COR-L47 (cell line): ENCODE measurements around the gene A4GALT.
A peak's percentile ranks its signal among the peaks of the same experiment; 100 is the strongest.

Experiments used
- DNase-seq: peaks from one replicate; lab custom pipeline; 2025; lab: John Stamatoyannopoulos, UW

A4GALT gene

GRCh38 chr22:42701694-42702093 is 19.0 kb downstream of the A4GALT start:
- DNase-seq, result no peak

GRCh38 chr22:42700901-42701300 is 19.8 kb downstream of the A4GALT start:
- no peak for DNase-seq

GRCh38 chr22:42700355-42700754 is 20.3 kb downstream of the A4GALT start:
- no peak for DNase-seq

- DNase-seq, result no peak
Measured at GRCh38 chr22:42699976-42700352, 20.7 kb downstream of the A4GALT start.

GRCh38 chr22:42699281-42699975 is 21.2 kb downstream of the A4GALT start:
- DNase-seq, result no peak

GRCh38 chr22:42697542-42698013 is 23.1 kb downstream of the A4GALT start:
- no peak for DNase-seq

GRCh38 chr22:42696331-42696967 is 24.2 kb downstream of the A4GALT start:
- DNase-seq, result no peak

GRCh38 chr22:42695294-42695693 is 25.4 kb downstream of the A4GALT start:
- no peak for DNase-seq

GRCh38 chr22:42693763-42694683 is 26.6 kb downstream of the A4GALT start:
- no peak for DNase-seq

GRCh38 chr22:42693055-42693762 is 27.5 kb downstream of the A4GALT start:
- no peak for DNase-seq

- DNase-seq, result no peak
Measured at GRCh38 chr22:42692239-42693054, 28.2 kb downstream of the A4GALT start.

- DNase-seq, result no peak
Measured at GRCh38 chr22:42691440-42691839, 29.2 kb downstream of the A4GALT start.

GRCh38 chr22:42688241-42689211 is 32.1 kb downstream of the A4GALT start:
- peak; percentile 33 for DNase-seq

GRCh38 chr22:42686756-42687491 is 33.7 kb downstream of the A4GALT start:
- no peak for DNase-seq

- no peak for DNase-seq
Measured at GRCh38 chr22:42685941-42686653, 34.6 kb downstream of the A4GALT start.

GRCh38 chr22:42684462-42685195 is 36.0 kb downstream of the A4GALT start:
- DNase-seq, result no peak

GRCh38 chr22:42683578-42684283 is 36.9 kb downstream of the A4GALT start:
- DNase-seq, result no peak
